OCI-M1 (cell line): ENCODE results near the gene ENOX1.
"Not testable (repeated sequence)": the region's sequence is repeated elsewhere in the genome, so short reads cannot be mapped to it uniquely, and the experiment has no call there.

Experiments used
- DNase-seq: peaks from one replicate; lab custom pipeline; 2025; lab: John Stamatoyannopoulos, UW

Gene ENOX1

GRCh38 chr13:43786766-43787517 lies at the start of gene ENOX1:
TSS of gene ENOX1 (minus strand) at chr13:43786972.
- no peak for DNase-seq

DNA sequence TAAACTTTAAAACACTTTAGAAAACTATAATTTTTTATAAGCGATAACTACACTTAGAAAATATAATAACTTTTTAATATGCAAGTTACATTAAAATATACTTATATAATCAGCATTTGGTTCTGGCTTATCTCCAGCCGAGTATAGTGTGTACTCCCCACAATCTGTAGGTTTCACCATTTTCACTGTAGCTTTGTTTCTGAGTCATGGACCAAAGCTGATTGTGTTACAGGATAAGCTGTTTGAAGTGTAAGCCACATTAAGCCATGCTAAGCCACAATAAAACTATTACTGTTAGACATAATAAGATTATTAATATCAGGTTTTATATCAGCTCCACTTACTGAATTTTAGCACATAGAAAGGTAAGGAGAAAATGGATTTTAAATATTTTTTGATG lies 48.9 kb upstream of the ENOX1 start:
- peak; percentile 74 for DNase-seq

- peak; percentile 32 for DNase-seq
Measured at GRCh38 chr13:43831088-43831487, 44.3 kb upstream of the ENOX1 start.

DNA sequence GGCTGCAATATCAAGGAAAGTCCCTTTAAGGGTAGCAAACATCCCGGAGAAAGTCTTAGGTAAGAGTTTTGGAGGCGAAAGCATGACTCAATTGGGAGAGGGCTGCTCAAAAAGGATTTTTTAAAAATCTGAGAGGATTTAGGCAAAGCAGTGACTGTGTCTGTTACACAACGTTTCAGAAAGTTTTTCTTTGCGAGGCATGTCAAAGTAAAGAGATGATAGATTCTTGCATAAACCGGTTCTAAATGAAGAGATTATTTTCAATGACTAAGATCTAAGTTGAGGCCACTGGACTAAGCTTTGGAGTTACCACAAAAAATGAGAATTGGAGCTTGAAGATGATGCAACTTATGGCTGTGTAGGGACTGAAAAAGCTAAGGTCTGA lies 43.7 kb upstream of the ENOX1 start:
- peak; percentile 78 for DNase-seq

DNA sequence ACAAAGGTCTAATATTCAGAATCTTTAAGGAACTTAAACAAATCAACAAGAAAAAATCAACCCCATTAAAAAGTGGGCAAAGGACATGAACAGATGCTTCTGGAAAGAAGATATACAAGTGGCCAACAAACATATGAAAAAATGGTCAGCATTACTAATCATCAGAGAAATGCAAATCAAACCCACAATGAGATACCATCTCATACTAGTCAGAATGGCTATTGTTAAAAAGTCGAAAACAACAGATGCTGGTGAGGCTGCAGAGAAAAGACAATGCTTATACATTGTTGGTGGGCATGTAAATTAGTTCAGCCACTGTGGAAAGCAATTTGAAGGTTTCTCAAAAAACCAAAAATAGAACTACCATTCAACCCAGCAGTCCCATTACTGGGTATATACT lies 37.9 kb upstream of the ENOX1 start:
- not testable (repeated sequence) for DNase-seq

- peak; percentile 26 for DNase-seq
Measured at GRCh38 chr13:43822969-43823368, 36.2 kb upstream of the ENOX1 start.

DNA sequence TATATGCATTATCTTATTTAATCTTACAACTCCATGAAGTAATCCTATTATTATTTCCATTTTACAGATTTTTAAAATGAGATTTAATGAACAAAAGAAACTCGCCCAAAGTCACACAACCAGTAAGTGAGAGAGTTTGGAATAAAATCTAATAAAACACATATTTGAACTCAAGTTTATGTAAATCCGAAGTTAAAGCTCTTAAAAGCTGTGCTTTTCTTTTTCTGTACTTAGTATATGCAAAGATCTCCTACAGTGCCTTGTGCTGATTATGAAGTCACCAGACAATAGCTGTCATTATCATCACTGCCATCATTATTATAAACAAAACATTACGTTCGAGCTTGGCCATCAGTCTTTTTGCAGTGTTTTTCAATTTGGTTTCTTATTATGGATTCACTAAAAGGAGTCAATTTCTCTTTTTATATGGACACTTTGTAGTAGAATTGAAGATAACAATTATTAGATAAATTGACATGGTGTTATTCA lies 29.7 kb upstream of the ENOX1 start:
- DNase-seq, result no peak

- DNase-seq, result peak; percentile 58
Measured at GRCh38 chr13:43815204-43815603, 28.4 kb upstream of the ENOX1 start.

DNA sequence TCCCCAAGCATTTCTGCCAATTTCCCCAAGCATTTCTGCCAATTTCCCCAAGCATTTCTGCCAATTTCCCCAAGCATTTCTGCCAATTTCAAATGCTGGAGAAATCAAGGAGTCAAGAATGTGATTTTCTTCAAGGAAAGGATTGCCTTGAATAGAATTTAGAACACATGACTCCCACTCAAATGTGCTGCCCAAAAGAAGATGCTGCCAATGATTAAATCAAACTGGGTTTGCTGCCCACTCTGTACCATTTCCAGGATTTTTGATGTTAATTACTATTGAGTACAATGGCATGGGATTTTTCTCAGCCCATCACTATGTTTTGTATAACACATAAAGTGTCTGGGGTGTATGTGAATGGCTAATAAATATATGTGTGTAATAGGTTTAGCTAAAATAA lies 21.9 kb upstream of the ENOX1 start:
- DNase-seq, result no peak

GRCh38 chr13:43805681-43806128 lies 18.9 kb upstream of the ENOX1 start:
- DNase-seq, result no peak

- DNase-seq, result no peak
Measured at GRCh38 chr13:43805071-43805468, 18.3 kb upstream of the ENOX1 start.

DNA sequence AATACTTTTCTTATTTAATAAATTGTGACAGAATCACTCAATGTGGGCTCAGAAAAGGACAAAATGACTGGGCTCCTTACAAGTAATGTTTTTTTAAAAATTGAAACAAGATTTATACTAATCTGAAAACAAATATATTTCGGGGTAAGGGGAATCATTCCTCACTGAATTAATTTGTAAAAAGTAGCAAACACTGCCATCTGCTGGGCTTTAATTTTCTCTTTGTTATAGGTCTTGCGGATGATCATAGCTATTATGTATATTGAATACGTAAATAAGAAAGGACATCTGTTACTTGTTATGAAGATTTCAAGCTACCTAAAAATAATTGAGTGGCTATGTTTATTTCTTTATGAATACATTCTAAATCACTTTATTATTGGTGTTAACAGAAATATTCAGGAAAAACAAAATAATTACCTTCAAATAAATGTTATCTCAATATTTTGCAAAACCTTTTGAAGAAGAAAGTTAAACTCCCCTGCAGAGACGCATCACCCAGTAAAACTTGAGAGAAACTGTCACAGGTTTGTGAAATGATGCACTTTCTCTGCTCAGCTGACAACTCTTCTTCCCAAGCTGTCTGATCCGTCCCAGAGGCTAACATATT lies 17.8 kb upstream of the ENOX1 start:
- DNase-seq, result peak; percentile 88

- DNase-seq, result no peak
Measured at GRCh38 chr13:43802511-43802910, 15.7 kb upstream of the ENOX1 start.

DNA sequence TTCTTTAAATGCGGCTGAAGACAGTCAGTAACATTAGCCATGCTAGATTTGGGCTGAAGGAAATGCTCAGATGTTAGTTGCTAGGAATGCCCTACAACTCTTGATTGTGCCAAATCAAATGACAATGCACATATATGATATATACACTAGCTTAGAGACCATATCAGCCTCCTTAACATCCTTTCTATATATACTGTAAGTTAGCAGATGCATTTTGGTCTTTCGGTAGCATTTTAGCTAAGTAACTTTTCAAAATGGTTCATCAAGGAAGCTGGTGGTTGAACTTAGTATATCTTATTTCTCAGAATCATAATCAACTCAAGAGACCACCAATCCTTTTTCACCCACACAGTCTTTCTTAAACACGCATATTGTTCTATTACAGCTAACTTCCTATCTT lies 14.1 kb upstream of the ENOX1 start:
- DNase-seq, result no peak

DNA sequence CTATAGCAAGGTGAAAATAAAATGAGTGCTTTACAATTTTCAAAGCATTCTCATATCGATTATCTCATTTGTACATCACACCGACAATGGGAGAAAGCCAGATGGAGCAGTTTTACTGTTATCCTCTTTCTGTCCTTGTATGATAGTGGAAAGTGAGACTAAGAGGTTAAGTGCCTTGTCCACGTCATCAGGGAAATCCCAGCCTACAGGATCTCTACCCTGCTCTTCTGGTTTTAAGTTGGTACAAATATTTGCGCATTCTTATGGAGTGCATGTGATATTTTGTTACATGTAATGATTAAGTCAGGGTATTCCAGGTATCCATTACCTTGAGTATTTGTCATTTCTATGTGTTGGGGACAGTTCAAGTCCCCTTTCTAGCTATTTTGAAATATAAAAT lies 12.4 kb upstream of the ENOX1 start:
- no peak for DNase-seq

GRCh38 chr13:43797869-43798268 lies 11.1 kb upstream of the ENOX1 start:
- DNase-seq, result peak; percentile 12

DNA sequence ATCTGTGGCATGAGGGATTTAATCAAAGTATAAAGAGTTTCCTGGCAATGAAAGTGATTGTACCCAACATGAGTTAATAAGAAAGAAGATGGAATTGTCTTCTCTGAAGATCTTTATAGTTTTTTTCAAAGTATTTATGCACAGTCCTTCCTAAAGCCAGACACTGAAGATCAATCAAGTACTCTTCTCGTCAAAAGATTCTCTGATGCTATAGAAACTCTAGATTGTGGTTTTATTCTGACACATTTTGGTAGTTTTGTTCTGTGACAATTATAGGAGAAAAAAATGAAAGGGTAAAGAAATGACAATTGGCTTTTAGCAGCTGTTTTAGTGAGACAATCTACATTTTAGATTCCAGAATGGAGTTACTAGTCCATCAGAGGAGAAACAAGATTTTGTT lies 10.4 kb upstream of the ENOX1 start:
- no peak for DNase-seq

GRCh38 chr13:43794416-43794815 lies 7.6 kb upstream of the ENOX1 start:
- no peak for DNase-seq

- DNase-seq, result no peak
Measured at GRCh38 chr13:43792076-43792881, 5.5 kb upstream of the ENOX1 start.

- no peak for DNase-seq
Measured at GRCh38 chr13:43787997-43788396, 1.2 kb upstream of the ENOX1 start.

DNA sequence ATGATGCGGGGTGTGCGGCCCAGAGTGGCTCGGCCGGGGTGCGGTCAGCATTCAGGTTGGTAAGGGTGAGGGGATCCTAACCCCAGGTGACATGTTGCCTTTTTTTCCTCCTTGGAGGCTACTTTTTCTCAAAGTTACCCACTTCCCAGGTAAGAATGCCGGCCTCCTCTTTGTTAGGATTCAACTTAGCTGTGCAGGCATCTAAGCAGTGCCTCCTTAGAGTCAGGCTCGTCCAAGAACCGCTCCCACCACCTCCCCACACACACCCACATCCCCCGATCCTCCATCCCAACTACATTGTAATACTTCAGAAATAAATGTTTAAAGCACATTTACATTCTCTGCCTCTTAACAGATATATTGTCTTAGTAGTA lies 733 bp upstream of the ENOX1 start:
- DNase-seq, result no peak

GRCh38 chr13:43786472-43786765 lies 353 bp downstream of the ENOX1 start:
- no peak for DNase-seq
